Body of pancreas (tissue), 4 donors: Measurements from ENCODE around the gene WDR37. TPM values are rescaled to one million over a fixed set of nuclear protein-coding genes. Genes with fewer than 3 reads are reported as not detected.
A peak's percentile ranks its signal among the peaks of the same experiment; 100 is the strongest.

Experiments
- ATAC-seq: fragments of 150-250 bp; one replicate; pipeline ENCODE4 v1.9.1; 2016
- DNase-seq, 4 donors: peaks; one replicate each; pipeline ENCODE4 v3.0.0-alpha.2; 2019
- H3K27ac ChIP-seq, 4 donors: fragments of 200-600 bp; sonication (generic); 1 replicate in 3 of 4; 2 replicates in 1 of 4; pipeline versions ENCODE4 v1.5.1 to v1.6.1; 2016 to 2019; ENCODE audit warnings: mild to moderate bottlenecking in 1 of 4, mixed read lengths in 1 of 4, moderate library complexity in 1 of 4
- H3K27me3 ChIP-seq, 2 donors: fragments of 200-600 bp; sonication (generic); one replicate each; pipeline ENCODE4 v1.6.0; 2016; ENCODE audit warnings: mild to moderate bottlenecking in 1 of 2
- H3K36me3 ChIP-seq, 2 donors: fragments of 200-600 bp; sonication (generic); replicated peaks in 1 of 2; 2 replicates each; pipeline ENCODE4 v1.5.1; 2016; ENCODE audit warnings: low read depth in 2 of 2; ENCODE audit not compliant: insufficient read depth in 1 of 2
- H3K4me1 ChIP-seq: fragments of 200-600 bp; sonication (generic); one replicate; pipeline ENCODE4 v1.6.0; 2016
- H3K4me3 ChIP-seq, 2 donors: fragments of 200-600 bp; sonication (generic); 1 replicate in 1 of 2; 2 replicates in 1 of 2; pipeline ENCODE4 v1.5.1; 2016 to 2019
- H3K9me3 ChIP-seq, 3 donors: fragments of 200-600 bp; sonication (generic); 1 replicate in 2 of 3; 2 replicates in 1 of 3; pipeline ENCODE4 v1.5.1; 2016
- POLR2A ChIP-seq, 3 donors: fragments of 450-650 bp; IDR thresholded peaks; one replicate each; pipeline ENCODE4 v1.6.1; 2016; ENCODE audit warnings: antibody characterized with exemption in 3 of 3, mild to moderate bottlenecking in 2 of 3
- WGBS, 2 donors: methylation state at CpG; one replicate each; pipeline ENCODE4 v1.1.5; 2017; 5-methylcytosine and 5-hydroxymethylcytosine counted together
- intact Hi-C: fragments of 100-400 bp; cut with DNase I; formaldehyde crosslinking; loops from one replicate; pipeline ENCODE4 v1.15.1; 2023
- total RNA-seq, 2 donors: library from RNA; depleted of rRNA; stranded (reverse); fragments of >200 nt; gene quantifications; one replicate each; pipeline ENCODE4 v1.1.0, GENCODE V29; 2016
- TF ChIP-seq, protein P1 (sequence below), 7 experiments: fragments of 450-650 bp in 4 of 7; fragments of 200-600 bp in 3 of 7; sonication (generic) in 3 of 7; IDR thresholded peaks; one replicate each; pipeline ENCODE4 v1.5.1; 2016 to 2019; ENCODE audit warnings: antibody characterized with exemption in 7 of 7

WDR37 gene
- total RNA-seq, 2 donors from 2014 or later: 9.9 to 14.3 TPM

DNA sequence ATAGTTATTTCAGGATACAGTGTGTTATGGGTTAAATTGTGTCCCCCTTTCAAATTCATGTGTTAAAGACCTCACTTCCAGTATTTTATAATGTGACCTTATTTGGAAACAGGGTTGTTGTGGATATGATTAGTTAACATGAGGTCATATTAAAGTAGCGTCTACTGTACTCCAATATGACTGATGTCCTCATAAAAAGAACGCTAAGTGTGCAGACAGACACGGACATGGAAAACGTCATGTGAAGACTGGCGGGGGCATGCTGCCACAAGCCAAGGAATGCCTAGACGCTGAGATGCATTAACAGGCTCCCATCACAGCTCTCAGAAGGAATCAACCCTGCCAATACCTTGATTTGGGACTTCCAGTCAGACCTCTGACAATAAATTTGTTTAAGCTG lies 1.5 kb upstream of the WDR37 start:
- no peaks in the 10 kb centered on the region for H3K9me3 ChIP-seq
- TF ChIP-seq, protein P1, sequence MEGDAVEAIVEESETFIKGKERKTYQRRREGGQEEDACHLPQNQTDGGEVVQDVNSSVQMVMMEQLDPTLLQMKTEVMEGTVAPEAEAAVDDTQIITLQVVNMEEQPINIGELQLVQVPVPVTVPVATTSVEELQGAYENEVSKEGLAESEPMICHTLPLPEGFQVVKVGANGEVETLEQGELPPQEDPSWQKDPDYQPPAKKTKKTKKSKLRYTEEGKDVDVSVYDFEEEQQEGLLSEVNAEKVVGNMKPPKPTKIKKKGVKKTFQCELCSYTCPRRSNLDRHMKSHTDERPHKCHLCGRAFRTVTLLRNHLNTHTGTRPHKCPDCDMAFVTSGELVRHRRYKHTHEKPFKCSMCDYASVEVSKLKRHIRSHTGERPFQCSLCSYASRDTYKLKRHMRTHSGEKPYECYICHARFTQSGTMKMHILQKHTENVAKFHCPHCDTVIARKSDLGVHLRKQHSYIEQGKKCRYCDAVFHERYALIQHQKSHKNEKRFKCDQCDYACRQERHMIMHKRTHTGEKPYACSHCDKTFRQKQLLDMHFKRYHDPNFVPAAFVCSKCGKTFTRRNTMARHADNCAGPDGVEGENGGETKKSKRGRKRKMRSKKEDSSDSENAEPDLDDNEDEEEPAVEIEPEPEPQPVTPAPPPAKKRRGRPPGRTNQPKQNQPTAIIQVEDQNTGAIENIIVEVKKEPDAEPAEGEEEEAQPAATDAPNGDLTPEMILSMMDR (IDR thresholded peaks at IDR 0.05): no peak
- TF ChIP-seq POLR2A (IDR thresholded peaks at IDR 0.05): no peak
- H3K27ac ChIP-seq: no peak overlapping the region
- ATAC-seq: no peak
- intact Hi-C loops: no loop called here
- no peaks in the 10 kb centered on the region for H3K27me3 ChIP-seq
- peaks cover 64% of the 10 kb centered on the region for H3K4me1 ChIP-seq
- 56 to 66% methylated on average over 6 of the region's 6 CpGs for WGBS, 2 donors
- H3K4me3 ChIP-seq: no peak overlapping the region
- DNase-seq: no peak
- H3K36me3 ChIP-seq: no peaks in the 10 kb centered on the region

DNA sequence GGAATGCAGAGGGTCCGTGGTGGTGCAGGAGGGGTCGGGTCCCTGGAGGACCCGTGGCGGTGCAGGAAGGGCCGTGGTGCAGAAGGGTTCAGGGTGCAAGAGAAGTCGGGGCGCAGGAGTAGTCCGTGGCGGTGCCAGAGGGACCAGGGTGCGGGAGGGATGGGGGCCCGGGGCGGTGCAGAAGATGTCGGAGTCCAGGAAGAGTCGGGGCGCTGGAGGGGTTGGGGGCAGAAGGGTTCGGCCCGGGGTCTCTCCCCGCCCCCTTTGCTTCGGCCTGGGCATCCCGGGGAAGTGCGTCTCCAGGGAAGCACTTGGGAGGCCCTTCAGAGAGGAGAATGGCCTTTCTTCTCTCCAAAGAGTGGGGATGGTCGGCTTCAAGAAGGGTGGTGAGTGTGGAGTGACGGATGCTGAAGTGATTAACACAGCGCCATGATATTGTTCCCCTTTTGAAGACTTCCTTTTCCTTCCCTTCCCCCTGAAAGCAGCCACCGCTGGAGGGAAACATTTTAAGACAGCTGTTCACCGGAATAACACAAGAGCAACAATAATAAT lies 997 bp downstream of the WDR37 start:
- peak overlapping the region; percentile 31 to 56 for H3K4me3 ChIP-seq
- H3K9me3 ChIP-seq: no peaks in the 10 kb centered on the region
- peak overlapping the region; percentile 90 to 99 (median 98) for H3K27ac ChIP-seq
- no peak for TF ChIP-seq POLR2A (IDR thresholded peaks at IDR 0.05)
- TF ChIP-seq, protein P1 (IDR thresholded peaks at IDR 0.05): no peak
- DNase-seq: no peak
- WGBS, 2 donors: 1 to 2% methylated on average over 10 to 26 of the region's 26 CpGs
- peaks cover 44% of the 10 kb centered on the region for H3K4me1 ChIP-seq
- no peaks in the 10 kb centered on the region for H3K27me3 ChIP-seq
- intact Hi-C loops: no loop called here
- peak; percentile 2 for ATAC-seq
- no peaks in the 10 kb centered on the region for H3K36me3 ChIP-seq

DNA sequence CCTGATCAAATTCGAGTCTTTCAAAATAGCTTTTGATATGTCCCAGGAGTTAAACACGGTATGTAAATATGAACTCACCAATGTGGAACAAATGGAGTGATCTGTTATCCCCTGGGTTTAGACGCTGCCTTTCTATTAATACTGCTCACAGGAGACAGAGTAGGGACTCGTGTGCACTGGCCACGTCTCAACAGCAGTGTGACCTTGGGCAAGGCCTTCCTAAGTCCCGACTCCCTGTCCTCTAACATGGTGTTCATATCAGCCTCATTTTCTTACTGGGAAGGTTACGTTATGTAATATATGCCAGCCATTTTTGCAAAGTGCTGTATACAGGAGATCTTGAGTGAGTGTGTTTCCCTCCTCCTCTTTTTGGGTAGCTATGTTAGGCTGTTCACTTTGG lies 1.8 kb downstream of the WDR37 start:
- ATAC-seq (no peak), DNase-seq (peak in 1 of 4 donors; percentile 39)
- WGBS, 2 donors: 19 to 21% methylated on average over 7 of the region's 7 CpGs
- Histone ChIP-seq H3K27ac (peak overlapping the region in 1 of 4 donors; percentile 15), H3K4me3 (no peak overlapping the region), H3K9me3 (no peaks in the 10 kb centered on the region), H3K36me3 (no peaks in the 10 kb centered on the region), H3K4me1 (peaks cover 37% of the 10 kb centered on the region), H3K27me3 (no peaks in the 10 kb centered on the region)
- intact Hi-C loops: no loop called here
- TF ChIP-seq POLR2A (IDR thresholded peaks at IDR 0.05): no peak
- TF ChIP-seq, protein P1 (IDR thresholded peaks at IDR 0.05): no peak

DNA sequence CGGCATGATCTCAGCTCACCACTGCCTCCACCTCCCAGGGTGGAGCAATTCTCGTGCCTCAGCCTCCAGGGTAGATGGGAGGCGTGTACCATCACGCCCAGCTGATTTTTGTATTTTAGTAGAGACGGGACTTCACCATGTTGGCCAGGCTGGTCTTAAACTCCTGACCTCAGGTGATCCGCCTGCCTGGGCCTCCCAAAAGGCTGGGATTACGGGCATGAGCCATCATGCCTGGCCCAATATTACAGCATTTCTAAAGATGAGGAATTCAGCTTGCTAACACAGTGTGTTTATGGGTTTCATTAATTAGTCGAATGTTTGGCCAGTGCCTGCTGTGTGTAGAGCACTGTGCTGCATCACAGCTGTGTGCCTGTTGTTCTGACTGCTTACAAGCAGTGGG lies 3.7 kb downstream of the WDR37 start:
- no peak for DNase-seq
- intact Hi-C loops: no loop called here
- H3K4me3 ChIP-seq: no peak overlapping the region
- no peaks in the 10 kb centered on the region for H3K27me3 ChIP-seq
- H3K36me3 ChIP-seq: no peaks in the 10 kb centered on the region
- peaks cover 22% of the 10 kb centered on the region for H3K4me1 ChIP-seq
- no peak overlapping the region for H3K27ac ChIP-seq
- WGBS, 2 donors: 97% methylated on average over 6 to 8 of the region's 8 CpGs
- no peak for TF ChIP-seq POLR2A (IDR thresholded peaks at IDR 0.05)
- TF ChIP-seq, protein P1 (IDR thresholded peaks at IDR 0.05): no peak
- no peaks in the 10 kb centered on the region for H3K9me3 ChIP-seq
- ATAC-seq: no peak
